ENCODE results near the gene MZT1.

Gene MZT1

GRCh38 chr13:72662548-72662947 lies 64.9 kb downstream of the MZT1 start:
- ATAC-seq (ENCODE audit: insufficient read depth, low read depth) = no peak
- Histone ChIP-seq H3K9me3 (ENCODE audit: insufficient read depth, low read length, severe bottlenecking) (no peaks in the 10 kb centered on the region), H3K4me2 (ENCODE audit: insufficient read depth, low read length) (no peak overlapping the region), H3K36me3 (ENCODE audit: insufficient read depth, low read length) (no peaks in the 10 kb centered on the region), H2AFZ (ENCODE audit: low read depth, low read length) (no peak overlapping the region), H3K79me2 (ENCODE audit: insufficient read depth, low read length) (no peaks in the 10 kb centered on the region), H3K4me1 (ENCODE audit: insufficient read depth, low read length) (no peaks in the 10 kb centered on the region), H3K4me3 (ENCODE audit: low read depth in 1 of 2, low read length in 2 of 2) (no peak overlapping the region), H4K20me1 (ENCODE audit: insufficient read depth, low read length) (no peaks in the 10 kb centered on the region), H3K27me3 (ENCODE audit: insufficient read depth, low read length, poor library complexity) (no peaks in the 10 kb centered on the region), H3K27ac (ENCODE audit: low read length) (no peak overlapping the region), H3K9ac (ENCODE audit: low read depth, low read length) (no peak overlapping the region)
- TF ChIP-seq CTCF (IDR thresholded peaks at IDR 0.05; ENCODE audit: borderline replicate concordance, extremely low read depth, low read length, poor library complexity, severe bottlenecking) (no peak), EZH2 (IDR thresholded peaks at IDR 0.05; ENCODE audit: borderline replicate concordance, low read depth, low read length, severe bottlenecking) (no peak)
- DNase-seq = no peak

All from DND-41 (cell line).